GM19099 (cell line): ENCODE data around the gene UST.

ENCODE experiments used
- POLR2A ChIP-seq: IDR thresholded peaks from 3 replicates; pipeline ENCODE4 v1.6.1; 2011; ENCODE audit warnings: low read depth; ENCODE audit not compliant: insufficient read length; ENCODE audit errors: extremely low read depth

UST gene

GRCh38 chr6:148771896-148772554 lies 25.2 kb downstream of the UST start:
- no peak for TF ChIP-seq POLR2A

DNA sequence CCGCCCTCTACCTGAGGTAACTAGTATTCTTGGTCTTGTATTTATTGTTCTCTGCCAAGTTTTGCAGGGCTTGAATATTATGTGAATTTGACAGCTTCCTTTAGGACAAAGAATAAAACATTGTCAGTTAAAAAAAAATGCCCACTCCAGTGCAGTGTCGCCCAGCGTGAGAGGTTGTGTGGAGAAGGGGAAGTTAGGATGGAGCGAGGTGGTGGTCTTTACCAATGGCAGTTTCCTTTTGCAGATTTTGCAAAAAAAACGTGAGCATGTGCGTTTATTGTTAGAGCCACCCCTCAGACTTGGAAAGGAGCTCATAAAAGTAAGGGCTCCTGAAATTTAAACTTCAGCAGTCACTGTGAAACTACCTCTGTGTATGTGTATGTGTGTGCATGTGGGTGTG lies 28.3 kb downstream of the UST start:
- TF ChIP-seq POLR2A = no peak

- no peak for TF ChIP-seq POLR2A
Observed at GRCh38 chr6:148776321-148777308, 29.8 kb downstream of the UST start.

- no peak for TF ChIP-seq POLR2A
Observed at GRCh38 chr6:148779142-148779562, 32.3 kb downstream of the UST start.

DNA sequence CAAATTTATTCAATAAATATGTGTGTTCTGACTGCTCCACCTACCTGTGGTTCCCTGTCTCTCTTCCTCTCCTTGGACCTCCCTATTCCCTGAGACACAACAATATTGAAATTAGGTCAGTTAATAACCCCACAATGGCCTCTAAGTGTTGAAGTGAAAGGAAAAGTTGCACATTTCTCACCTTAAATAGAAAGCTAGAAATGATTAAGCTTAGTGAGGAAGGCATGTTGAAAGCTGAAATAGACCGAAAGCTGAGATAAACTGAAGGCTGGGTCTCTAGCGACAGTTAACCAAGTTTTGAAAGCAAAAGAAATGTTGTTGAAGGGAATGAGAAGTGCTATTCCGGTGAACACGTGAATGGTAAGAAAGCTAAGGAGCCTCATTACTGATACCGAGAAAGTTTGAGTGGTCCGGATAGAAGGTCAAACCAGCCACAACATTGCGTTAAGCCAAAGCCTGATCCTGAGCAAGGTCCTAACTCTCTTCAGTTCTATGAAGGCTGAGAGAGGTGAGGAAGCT lies 34.1 kb downstream of the UST start:
- no peak for TF ChIP-seq POLR2A

DNA sequence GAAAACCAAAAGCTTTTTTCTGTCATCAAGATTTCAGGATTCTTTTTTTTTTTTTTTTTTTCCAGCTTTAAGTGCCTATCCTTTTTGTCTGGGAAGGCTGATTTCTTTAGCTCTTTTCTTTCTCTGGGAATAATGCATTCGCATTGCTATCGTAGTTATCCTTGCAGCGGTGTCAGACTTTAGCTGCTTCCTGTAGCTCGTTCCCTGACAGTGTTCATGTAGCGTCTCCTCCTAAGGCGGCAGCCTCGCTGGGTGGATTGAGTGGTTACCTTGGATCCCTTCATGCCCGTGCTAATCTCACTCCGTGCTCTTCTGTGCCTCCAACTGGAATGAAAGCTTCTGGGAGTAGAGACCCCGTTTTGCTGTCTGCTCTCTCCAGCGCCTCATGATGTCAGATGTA lies 43.1 kb downstream of the UST start:
- no peak for TF ChIP-seq POLR2A

GRCh38 chr6:148790404-148790803 lies 43.6 kb downstream of the UST start:
- no peak for TF ChIP-seq POLR2A

DNA sequence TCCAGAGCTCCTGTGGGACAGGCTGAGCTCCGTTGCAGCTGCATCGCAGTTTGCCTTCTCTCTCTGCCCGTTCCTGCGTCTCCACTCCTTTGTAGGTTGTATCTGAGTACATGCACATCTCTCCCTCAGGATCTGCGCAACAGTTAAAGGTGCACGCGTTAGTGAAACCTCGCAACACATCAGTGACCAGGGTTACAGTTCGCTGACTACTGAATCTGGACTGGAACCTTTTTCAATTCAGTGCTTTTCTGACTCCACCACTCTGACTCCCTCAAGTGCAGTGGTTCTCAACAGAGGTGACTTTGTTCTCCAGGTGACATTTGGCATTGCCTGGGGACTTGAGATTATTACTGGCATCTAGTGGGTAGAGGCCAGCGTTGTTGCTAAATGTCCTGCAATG lies 44.0 kb downstream of the UST start:
- TF ChIP-seq POLR2A = no peak

- no peak for TF ChIP-seq POLR2A
Observed at GRCh38 chr6:148791372-148791771, 44.5 kb downstream of the UST start.

- no peak for TF ChIP-seq POLR2A
Observed at GRCh38 chr6:148793721-148794120, 46.9 kb downstream of the UST start.

GRCh38 chr6:148794797-148795196 lies 48.0 kb downstream of the UST start:
- no peak for TF ChIP-seq POLR2A

GRCh38 chr6:148795563-148795962 lies 48.7 kb downstream of the UST start:
- no peak for TF ChIP-seq POLR2A

- no peak for TF ChIP-seq POLR2A
Observed at GRCh38 chr6:148799647-148800046, 52.8 kb downstream of the UST start.

DNA sequence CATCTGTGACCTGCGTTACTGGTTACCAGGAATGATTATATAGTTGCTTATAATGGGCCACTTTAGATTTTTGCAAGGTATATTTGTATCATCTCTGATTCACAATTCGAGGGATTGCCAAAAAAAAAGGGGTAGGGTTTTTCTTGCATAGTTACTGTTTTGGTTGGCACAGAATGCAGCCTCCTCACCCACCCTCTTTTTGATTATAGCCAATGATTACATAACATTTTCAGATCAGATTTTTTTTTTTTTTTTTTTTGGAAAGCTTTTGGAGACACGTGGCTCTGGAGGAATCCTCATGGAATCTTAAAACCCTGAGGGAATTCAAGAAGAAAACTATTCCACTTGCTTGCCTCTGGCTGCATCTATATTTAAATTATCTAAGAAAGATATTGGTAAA lies 53.7 kb downstream of the UST start:
- TF ChIP-seq POLR2A = no peak

DNA sequence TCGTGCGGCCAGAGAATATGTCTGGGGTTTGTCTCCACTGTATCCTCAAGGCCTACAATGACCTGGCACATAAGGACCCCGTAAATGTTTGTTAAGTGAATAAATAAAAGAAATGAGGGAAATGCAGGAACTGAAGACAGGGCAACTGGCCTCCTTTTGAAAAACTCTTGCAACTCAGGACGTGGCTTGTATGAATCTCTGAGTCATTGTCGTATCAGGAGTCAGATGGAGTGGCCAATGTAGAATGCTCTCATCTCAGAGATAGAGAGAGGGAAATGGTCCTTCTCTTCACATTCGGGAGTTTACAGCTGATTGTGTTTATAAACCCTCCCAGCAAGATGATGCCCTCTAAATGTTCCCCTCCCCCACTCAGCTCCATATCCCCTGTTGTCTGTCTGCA lies 57.1 kb downstream of the UST start:
- TF ChIP-seq POLR2A = no peak

DNA sequence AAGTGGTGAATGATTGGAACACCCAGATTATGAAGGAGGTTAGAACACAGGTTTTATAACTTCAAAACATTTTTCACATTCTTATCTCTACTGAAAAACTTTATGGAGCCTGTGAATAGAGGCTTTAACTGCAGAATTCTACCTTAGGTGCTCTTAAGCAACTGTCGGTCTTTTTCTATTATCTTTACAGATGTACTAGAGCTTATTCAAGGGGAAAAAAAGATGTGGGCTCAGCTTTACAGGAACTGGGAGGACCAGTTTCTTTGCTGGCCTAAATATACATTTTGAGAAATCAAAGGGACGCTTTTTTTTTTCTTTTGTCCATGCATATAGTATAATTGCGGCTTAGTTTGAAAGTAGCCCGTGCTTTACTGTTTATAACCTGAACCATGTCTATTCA lies 58.9 kb downstream of the UST start:
- TF ChIP-seq POLR2A = no peak
